Lower leg skin (tissue), 3 donors: ENCODE data around the gene GPAT3.

Experiments used
- CTCF ChIP-seq, 3 donors: fragments of 450-650 bp; IDR thresholded peaks; one replicate each; pipeline ENCODE4 v1.5.1; 2016; ENCODE audit warnings: antibody characterized with exemption in 3 of 3, mild to moderate bottlenecking in 3 of 3, moderate library complexity in 2 of 3
- POLR2A ChIP-seq, 2 donors: fragments of 450-650 bp; IDR thresholded peaks; one replicate each; pipeline ENCODE4 v1.6.1; 2016 to 2017; ENCODE audit warnings: antibody characterized with exemption in 2 of 2, mild to moderate bottlenecking in 1 of 2, moderate library complexity in 1 of 2

- TF ChIP-seq CTCF (IDR thresholded peaks at IDR 0.05) (no peak), POLR2A (IDR thresholded peaks at IDR 0.05) (no peak)
These were observed 115.9 kb downstream of the GPAT3 start for GRCh38 chr4:83651846-83652245.
